ENCODE data around the gene LNX2. TPM values are rescaled to one million over a fixed set of nuclear protein-coding genes. Genes with fewer than 3 reads are reported as not detected.

The LNX2 gene
- total RNA-seq, 1 experiment from 2014 or later, result 12.1 TPM

DNA sequence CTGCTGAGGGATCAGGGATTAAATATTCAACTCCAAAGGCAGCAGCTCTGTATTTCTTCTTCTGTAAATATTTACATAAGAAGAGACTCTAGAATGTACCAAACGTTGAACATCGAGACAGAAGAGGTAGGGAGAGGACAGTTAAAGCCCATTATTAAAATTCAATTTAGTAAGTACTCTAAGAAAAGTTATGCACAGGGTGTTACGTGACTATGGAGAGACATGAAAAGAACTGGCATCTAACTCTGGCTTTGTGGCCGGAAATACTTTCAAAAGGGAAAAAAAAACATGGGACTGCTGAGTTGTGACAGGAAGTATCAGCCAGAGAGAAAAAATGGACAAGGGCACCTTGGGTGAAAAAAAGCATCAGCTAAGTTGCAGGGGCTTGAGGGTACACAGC is 36.7 kb downstream of the LNX2 start:
- intact Hi-C loops (cut with micrococcal nuclease), result no loop called here
- Histone ChIP-seq H3K9me3 (ENCODE audit: control insufficient read depth in 1 of 2, insufficient read depth in 1 of 2, low read depth in 1 of 2, low read length in 2 of 2) (no peaks in the 10 kb centered on the region), H3K9me2 (ENCODE audit: insufficient read depth) (no peaks in the 10 kb centered on the region), H3K4me3 (replicated peaks in 1 of 2; ENCODE audit: low read depth in 1 of 2, low read length in 2 of 2) (no peak overlapping the region), H3K27me3 (ENCODE audit: insufficient read depth, low read length) (no peaks in the 10 kb centered on the region), H3K4me2 (ENCODE audit: low read length) (no peak overlapping the region), H3K27ac (ENCODE audit: low read depth, low read length) (no peak overlapping the region), H3K36me3 (ENCODE audit: control insufficient read depth in 1 of 2, insufficient read depth in 2 of 2, low read length in 2 of 2) (no peaks in the 10 kb centered on the region; a peak in 1 of 4 replicates), H4K20me1 (ENCODE audit: insufficient read depth) (no peaks in the 10 kb centered on the region), H2AFZ (ENCODE audit: low read depth, low read length, poor library complexity, severe bottlenecking) (no peak overlapping the region), H3K79me2 (ENCODE audit: insufficient read depth, low read length) (peaks cover 14% of the 10 kb centered on the region; the same call in 1 of the 2 replicates), H3K9ac (ENCODE audit: low read length) (no peak overlapping the region), H3K4me1 (ENCODE audit: control insufficient read depth in 1 of 2, insufficient read depth in 2 of 2, low read length in 2 of 2) (no peaks in the 10 kb centered on the region; a peak in 1 of 4 replicates)
- no TSS peak for BruUV-seq (replicated peaks)
- ChIA-PET POLR2A (no interaction called here), RAD21 (ENCODE audit: low non-redundant PET in 1 of 2, low total read pairs in 2 of 2, uncharacterized antibody in 2 of 2, unreplicated experiment in 2 of 2) (no interaction called here), CTCF (no interaction called here)
- TF ChIP-seq, protein P1, sequence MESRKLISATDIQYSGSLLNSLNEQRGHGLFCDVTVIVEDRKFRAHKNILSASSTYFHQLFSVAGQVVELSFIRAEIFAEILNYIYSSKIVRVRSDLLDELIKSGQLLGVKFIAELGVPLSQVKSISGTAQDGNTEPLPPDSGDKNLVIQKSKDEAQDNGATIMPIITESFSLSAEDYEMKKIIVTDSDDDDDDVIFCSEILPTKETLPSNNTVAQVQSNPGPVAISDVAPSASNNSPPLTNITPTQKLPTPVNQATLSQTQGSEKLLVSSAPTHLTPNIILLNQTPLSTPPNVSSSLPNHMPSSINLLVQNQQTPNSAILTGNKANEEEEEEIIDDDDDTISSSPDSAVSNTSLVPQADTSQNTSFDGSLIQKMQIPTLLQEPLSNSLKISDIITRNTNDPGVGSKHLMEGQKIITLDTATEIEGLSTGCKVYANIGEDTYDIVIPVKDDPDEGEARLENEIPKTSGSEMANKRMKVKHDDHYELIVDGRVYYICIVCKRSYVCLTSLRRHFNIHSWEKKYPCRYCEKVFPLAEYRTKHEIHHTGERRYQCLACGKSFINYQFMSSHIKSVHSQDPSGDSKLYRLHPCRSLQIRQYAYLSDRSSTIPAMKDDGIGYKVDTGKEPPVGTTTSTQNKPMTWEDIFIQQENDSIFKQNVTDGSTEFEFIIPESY (IDR thresholded peaks at IDR 0.05; ENCODE audit: extremely low read depth, insufficient replicate concordance, low read length), result no peak
- TF ChIP-seq ELF1 (IDR thresholded peaks at IDR 0.05; ENCODE audit: borderline replicate concordance, low read depth), result no peak
- no peak for TF ChIP-seq JUND (IDR thresholded peaks at IDR 0.05)
- TF ChIP-seq EZH2 (IDR thresholded peaks at IDR 0.05), result no peak
- no peak for TF ChIP-seq SIN3A (IDR thresholded peaks at IDR 0.05; ENCODE audit: low read depth)
- TF ChIP-seq, protein P2, sequence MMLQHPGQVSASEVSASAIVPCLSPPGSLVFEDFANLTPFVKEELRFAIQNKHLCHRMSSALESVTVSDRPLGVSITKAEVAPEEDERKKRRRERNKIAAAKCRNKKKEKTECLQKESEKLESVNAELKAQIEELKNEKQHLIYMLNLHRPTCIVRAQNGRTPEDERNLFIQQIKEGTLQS (IDR thresholded peaks at IDR 0.05), result no peak
- TF ChIP-seq, protein P3, sequence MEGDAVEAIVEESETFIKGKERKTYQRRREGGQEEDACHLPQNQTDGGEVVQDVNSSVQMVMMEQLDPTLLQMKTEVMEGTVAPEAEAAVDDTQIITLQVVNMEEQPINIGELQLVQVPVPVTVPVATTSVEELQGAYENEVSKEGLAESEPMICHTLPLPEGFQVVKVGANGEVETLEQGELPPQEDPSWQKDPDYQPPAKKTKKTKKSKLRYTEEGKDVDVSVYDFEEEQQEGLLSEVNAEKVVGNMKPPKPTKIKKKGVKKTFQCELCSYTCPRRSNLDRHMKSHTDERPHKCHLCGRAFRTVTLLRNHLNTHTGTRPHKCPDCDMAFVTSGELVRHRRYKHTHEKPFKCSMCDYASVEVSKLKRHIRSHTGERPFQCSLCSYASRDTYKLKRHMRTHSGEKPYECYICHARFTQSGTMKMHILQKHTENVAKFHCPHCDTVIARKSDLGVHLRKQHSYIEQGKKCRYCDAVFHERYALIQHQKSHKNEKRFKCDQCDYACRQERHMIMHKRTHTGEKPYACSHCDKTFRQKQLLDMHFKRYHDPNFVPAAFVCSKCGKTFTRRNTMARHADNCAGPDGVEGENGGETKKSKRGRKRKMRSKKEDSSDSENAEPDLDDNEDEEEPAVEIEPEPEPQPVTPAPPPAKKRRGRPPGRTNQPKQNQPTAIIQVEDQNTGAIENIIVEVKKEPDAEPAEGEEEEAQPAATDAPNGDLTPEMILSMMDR (IDR thresholded peaks at IDR 0.05 in 2 of 3, conservative IDR thresholded peaks at IDR 0.05 in 1 of 3; ENCODE audit: borderline replicate concordance in 1 of 3, insufficient read depth in 1 of 3, low read depth in 2 of 3, low read length in 2 of 3), result no peak
- no peak for TF ChIP-seq FOSL1 (IDR thresholded peaks at IDR 0.05; ENCODE audit: low read depth)
- no peak for TF ChIP-seq TCF7L2 (IDR thresholded peaks at IDR 0.05; ENCODE audit: borderline replicate concordance, extremely low read depth, insufficient read depth, insufficient read length)
- TF ChIP-seq POLR2A (IDR thresholded peaks at IDR 0.05; ENCODE audit: borderline replicate concordance, extremely low read depth, insufficient read depth, insufficient read length), result no peak
- TF ChIP-seq YY1 (IDR thresholded peaks at IDR 0.05; ENCODE audit: extremely low read depth, insufficient replicate concordance, low read depth, low read length), result no peak
- TF ChIP-seq EZH2phosphoT487 (IDR thresholded peaks at IDR 0.05; ENCODE audit: borderline replicate concordance), result no peak
- no peak for TF ChIP-seq ZFX (IDR thresholded peaks at IDR 0.05)
- TF ChIP-seq CBX3 (IDR thresholded peaks at IDR 0.05; ENCODE audit: low read depth), result no peak
- no peak for ATAC-seq
- DNase-seq (ENCODE audit: low read depth, low spot score), result no peak
